Hematopoietic multipotent progenitor cell treated with erythropoietin and hydrocortisone succinate and interleukin-3 and kit ligand, for 15 days (in vitro differentiated cells): ENCODE measurements around the gene SEC61A1.
A peak's percentile ranks its signal among the peaks of the same experiment; 100 is the strongest.

ENCODE experiments used
- DNase-seq: peaks from one replicate; pipeline ENCODE4 v3.0.0-alpha.2; 2015; ENCODE audit warnings: low spot score

The SEC61A1 gene

DNA sequence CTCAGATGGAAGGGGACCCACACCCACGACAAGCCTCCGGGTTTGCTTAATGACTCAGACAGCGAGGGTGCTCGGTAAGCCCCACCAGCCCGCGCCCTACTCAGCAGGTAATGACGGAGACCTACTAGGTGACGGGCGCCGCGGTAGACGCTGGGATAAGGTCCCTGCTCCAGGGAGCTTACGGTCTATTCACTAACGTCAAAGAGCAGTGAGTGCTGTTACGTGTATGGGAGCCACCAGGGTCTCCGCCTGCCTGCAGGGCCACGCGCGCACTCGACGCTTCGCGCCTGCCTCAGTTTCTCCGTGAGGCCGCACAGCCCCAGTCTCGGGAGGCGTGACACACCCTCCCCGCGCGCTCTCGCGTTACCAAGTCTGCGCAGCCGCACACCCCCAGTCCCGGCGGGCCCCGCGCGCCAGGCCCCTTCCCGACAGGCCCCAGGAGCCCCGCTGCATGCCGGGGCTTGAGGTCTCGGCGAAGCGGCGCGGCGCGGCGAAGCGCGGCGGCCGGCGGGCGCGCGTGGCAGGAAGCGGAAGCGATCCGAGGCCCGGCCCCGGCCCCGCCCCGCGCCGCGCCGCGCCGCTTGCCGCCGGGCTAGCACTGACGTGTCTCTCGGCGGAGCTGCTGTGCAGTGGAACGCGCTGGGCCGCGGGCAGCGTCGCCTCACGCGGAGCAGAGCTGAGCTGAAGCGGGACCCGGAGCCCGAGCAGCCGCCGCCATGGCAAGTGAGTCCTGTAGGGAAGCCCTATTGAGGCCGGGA is at the start of gene SEC61A1:
Gene SEC61A1 (plus strand): TSS at position 601 of the 758 bp plus-strand sequence. CDS start 116 bp downstream, at position 717.
- peak; percentile 93 for DNase-seq

DNA sequence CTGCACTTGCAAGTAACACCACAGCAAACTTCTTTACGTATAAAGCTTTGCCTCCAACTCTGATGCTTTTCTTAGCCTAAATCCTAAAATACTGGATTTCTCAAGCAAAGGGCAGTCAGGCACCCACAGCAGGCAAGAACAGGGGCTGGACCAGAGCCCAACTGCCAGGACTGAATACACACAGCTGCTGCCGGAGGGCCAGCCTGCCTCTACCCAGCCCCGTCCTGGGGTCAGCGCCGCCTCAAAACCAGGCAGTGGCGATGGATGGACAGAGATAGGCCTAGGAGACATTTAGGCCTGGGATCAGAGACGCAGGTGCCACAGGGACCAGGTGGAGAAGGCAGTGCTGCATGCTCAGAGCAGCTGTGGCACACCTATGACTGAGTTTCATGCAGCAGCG is 47.6 kb upstream of the SEC61A1 start:
- DNase-seq = no peak

DNA sequence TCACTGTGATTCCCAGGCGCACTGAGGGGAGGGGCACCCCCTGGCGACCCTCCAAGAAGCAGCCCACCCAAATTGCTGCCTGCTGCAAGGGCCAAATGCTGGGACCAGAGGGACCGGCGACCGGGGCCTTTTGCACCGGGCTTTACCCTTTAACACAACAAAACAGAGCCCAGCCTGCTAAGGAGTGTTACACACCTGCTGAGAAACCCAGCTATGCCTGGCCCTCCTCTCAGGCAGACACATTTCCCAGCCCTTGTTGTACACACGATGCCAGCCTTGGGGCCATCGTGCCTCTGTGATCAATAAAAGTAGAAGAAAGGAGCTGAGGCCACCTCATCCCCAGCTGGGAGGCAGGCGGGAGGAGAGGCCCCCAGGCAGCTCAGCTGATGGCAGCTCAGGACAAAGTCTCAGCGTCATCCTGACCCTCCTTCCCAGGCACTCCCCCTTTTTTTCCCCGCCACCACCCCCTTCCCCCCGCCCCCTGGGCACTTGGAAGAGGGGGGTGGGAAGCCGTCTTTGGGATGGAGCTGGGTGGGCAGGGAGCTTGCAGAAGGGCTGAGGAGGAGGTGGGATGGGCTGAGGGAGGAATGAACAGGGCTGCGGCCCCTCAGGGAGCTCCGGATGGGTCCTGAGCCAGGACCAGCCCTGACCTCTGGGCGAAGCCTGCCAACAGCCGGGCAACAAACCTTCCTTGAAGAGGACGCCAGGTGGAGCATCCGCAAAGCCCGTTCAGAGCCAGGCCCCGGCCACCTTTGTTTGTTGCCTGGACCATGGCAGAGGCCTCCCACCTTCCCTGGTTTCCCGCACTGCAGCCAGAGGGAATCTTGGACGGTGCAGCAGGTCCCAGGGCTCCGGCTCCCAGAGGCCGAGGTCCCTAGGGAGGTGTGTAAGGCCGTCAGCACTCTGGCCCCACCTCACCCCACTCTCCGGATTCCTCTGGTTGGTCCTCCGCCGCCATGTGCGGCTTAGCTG is 45.9 kb upstream of the SEC61A1 start:
- DNase-seq = no peak

DNA sequence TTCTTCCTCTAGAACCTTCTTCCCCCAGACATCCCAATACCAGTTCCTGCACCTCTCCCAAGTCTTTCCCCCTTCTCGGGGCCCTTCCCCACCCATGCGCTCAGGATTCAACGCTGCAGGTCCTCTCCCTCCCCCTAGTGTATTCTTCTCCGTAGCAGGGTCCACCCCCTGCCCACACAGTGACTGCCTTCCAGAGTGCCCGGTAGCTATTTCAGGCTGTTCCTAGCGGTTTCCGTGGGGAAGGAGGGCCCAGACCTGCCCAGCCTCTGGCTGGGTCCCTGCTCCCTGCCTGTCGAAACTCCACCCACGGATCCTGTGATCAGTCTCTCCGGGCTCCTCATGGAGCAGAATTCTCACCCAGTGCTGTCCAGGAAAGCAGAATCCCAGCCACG is 45.2 kb upstream of the SEC61A1 start:
- no peak for DNase-seq

DNA sequence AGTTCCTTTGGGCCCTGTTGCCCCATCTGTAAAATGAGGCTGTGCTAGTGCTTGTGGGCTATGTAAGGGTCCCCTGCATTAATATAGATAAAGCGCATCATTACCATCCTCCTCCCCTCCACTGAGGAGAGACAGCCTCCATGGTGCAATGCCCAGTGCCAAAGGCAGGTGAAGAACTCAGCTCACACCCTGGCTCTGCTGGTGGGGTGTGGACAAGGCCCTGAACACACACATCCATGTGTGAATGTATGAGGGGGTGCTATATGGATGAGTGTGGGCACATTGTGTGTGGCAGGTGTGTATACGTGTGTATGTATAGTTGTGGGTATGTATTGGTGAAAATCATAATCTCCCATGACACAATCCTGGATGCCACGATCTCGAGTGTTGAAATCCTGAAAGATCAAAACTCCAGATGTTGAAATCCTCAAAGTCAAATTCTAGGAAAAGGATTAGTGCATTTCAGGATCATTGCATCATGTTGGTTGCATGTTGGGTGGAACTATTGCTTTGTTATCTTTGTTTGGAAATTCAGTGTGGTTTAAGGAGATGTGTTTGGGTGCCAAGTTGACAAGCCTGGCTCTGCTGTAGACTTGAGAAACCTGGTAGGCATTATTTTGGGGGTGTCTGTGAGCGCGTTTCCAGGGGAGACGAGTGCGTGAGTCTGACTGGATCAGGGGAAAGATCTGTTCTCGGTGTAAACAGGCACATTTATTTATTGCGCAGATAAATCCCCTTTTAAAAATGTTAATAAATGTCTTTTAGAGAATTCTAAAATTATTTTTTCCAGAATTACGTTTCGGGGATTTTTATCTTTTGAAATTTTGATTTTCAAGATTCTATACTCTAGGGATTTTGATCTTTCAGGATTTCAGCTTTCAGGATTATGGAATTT is 42.0 kb upstream of the SEC61A1 start:
- DNase-seq = no peak

DNA sequence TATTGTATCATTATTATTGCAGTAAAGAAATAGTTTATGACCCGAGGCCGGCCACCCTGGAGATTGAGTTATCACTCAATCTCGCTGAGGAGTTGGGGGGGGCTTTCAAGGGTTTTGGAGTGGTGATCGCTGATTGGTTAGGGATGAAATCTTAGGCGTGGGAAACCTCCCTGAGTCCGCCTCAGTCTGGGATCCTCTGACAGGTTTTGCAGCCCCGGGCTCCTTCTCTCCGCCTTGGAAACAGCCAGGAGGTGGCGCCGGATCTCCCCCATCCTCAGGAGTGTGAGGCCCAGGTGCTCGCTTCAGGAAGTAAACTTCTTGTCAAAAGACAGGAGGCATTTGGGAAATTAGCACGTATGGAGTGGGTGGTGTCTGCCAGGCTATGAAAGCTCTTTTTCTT is 41.1 kb upstream of the SEC61A1 start:
- DNase-seq = no peak

- no peak for DNase-seq
Observed at GRCh38 chr3:128012050-128012449, 40.2 kb upstream of the SEC61A1 start.

- no peak for DNase-seq
Observed at GRCh38 chr3:128014548-128014947, 37.7 kb upstream of the SEC61A1 start.

GRCh38 chr3:128016502-128016901 is 35.7 kb upstream of the SEC61A1 start:
- no peak for DNase-seq

GRCh38 chr3:128021768-128022372 is 30.4 kb upstream of the SEC61A1 start:
- DNase-seq = no peak

DNA sequence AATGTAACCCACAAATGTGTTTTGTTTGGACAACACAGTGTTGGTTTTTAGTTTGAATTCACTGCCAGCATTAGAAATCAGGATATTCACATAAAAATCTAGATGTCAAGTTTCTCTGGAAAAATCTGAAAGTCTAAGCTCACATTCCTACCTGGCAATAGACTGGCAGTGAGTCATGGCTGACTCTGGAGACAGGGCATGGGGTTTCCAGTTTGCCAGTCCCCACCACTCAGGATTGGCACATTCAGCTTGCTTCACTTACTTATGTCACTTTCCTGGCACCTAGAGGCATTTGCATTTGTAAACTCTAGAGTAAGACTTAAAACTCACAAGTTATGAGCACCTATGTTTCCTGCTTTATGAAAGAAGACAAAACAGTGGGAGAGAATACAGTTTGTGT is 19.1 kb upstream of the SEC61A1 start:
- no peak for DNase-seq

GRCh38 chr3:128036119-128036518 is 16.1 kb upstream of the SEC61A1 start:
- no peak for DNase-seq

- DNase-seq = no peak
Observed at GRCh38 chr3:128040041-128040440, 12.2 kb upstream of the SEC61A1 start.

DNA sequence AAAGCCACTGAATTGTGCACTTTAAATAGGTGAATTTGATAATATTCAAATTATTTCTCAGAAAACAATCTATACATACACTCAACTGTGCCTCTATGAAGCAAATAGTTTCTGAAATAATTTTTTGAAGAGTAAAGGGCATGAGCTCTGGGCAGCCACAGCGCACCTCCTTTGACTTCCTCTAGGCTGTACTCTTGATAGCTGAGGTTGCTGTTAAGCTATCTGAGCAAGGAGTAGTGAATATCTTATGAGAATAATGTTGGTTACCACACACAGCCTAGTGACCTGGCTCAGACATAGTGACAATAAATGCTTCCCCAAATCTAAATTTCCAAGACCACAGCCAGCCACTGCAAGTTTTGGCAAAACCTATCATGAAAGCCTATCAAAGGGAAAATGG is 11.6 kb upstream of the SEC61A1 start:
- DNase-seq = no peak

- no peak for DNase-seq
Observed at GRCh38 chr3:128041344-128041743, 10.9 kb upstream of the SEC61A1 start.

DNA sequence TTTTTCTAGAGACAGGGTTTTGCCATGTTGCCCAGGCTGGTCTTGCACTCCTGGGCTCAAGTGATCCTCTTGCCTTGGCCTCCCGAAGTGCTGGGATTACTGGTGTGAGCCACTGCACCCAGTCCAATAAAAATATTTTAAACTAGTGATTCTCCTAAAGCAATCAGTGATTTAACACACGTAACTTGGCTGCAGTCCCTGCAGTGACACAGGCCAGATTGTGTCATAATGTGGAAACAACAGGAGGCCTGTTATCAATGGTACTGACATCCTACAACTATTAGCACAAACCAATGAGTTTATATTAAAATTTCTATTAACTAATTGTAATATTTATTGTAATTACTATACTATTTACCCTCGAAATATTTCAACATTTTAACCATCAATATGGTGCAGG is 1.6 kb upstream of the SEC61A1 start:
- DNase-seq = no peak

- no peak for DNase-seq
Observed at GRCh38 chr3:128051459-128051836, 789 bp upstream of the SEC61A1 start.

DNA sequence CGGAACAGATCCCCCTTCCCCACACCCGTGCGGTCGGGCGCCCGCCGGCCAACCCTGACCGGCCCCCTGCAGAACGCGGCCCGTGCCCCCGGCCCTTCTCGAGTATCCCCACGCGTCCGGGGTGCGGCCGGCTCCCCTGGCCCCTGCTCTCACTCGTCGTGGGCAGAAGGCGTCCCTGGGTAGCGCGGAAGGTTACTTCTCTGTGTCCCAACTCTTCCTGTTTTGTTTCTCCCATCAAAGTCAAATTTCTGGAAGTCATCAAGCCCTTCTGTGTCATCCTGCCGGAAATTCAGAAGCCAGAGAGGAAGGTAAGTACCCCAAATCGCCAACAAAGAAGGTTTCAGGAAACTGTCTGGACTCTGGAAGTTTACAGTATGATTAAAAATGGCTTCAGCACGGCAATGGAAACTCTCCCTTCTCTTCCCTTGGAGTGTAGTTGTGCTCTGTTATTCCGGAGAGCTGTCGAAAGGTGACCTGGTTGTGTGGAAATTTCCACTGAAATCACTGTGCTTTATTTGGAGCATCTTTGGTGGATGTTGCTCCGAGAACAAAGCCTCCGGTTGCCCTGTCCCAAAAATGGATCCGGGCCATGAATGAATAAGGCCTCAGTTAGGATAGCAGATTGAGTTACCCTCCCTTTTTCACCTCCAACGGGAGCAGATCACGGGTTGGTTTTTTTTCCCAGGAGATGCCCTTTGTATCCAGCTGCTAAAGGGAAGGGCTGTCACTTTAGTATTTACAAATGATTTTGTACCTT is 536 bp downstream of the SEC61A1 start:
- DNase-seq = peak; percentile 15

GRCh38 chr3:128053614-128054013 is 1.4 kb downstream of the SEC61A1 start:
- no peak for DNase-seq

GRCh38 chr3:128054367-128054766 is 2.1 kb downstream of the SEC61A1 start:
- peak; percentile 43 for DNase-seq

GRCh38 chr3:128056258-128056657 is 4.0 kb downstream of the SEC61A1 start:
- DNase-seq = no peak
